ENCODE results near the gene BUD23.

GRCh38 chr7:73648593-73649332 is 34.6 kb upstream of the BUD23 start:
- TF ChIP-seq CTCF (IDR thresholded peaks at IDR 0.05) (no peak), POLR2A (IDR thresholded peaks at IDR 0.05) (no peak)

Data from stomach (tissue), 4 donors.